ENCODE results near the gene ASB18.

The ASB18 gene

DNA sequence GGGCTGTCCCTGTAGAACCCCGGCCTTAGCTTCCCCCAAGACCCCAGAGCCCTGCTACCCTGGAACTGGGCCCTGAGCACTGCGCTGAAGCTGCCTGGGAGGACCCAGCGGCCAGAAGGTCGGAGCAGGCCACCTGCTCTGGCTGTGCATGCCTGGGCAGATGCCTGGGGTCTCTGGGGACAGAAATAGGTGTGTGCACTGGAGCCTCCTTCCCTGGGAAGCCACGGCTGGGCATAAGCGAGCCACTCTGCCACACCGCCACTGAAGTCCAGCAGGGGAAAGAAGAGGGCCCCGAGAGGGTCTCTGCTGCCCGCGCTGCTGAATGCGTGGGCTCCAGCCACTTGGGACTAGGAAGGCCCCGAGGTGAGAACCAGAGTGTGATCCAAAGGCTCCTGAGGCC is 102.7 kb downstream of the ASB18 start:
- DNase-seq = no peak

DNA sequence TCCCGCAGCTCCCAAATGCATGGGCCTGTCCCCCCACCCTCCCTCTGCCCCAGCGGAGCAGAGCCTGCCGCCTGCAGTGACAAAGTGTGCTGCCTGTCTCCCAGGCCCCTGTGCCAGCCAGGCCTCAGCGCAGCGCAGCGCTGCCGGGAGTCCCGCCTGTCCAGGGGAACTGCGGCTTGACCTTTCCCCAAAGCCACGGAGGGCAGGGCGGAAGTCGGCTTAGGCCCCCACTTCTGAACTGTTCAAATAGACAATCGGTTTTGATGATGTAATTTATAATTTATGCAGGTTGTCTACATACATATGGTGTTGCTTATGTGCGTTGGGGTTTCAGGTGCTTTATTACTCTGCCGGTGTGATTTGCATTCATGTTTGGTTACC is 103.1 kb downstream of the ASB18 start:
- DNase-seq = no peak

DNA sequence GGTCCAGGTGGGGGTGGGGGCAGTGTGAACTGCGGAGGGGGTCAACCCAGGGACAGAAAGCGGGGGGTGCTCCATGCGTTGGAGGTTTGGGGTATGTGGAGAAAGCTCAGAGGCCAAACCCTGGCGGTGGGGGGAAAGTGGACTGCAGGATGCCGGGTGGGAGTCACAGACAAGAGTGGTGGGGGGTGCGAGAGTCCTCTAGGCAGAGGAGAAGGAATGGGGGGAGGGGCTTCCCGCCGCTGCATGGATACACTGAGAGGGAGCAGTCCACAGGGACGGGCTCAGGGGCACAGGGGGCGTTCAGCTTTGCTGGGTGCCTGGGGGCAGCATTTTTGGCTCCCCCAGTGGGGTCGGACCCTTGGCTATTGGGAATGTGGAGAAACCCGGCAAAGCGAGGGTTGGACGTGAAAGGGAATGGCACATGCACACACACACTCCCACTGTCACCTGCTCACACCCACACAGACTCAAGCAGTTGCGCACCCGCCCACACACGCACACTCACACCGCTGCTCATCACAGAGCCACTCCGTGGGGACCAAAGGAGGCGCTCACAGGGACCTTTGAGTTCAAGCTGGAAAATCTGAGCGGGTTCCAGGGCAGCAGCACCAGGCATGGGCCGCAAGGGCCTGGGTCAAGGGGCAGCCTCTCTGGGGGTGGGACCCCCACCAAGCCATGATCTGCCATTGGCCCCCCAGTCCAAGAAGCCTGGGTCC is 103.7 kb downstream of the ASB18 start:
- no peak for DNase-seq

- no peak for DNase-seq
These were observed 104.4 kb downstream of the ASB18 start for GRCh38 chr2:236159778-236160170.

DNA sequence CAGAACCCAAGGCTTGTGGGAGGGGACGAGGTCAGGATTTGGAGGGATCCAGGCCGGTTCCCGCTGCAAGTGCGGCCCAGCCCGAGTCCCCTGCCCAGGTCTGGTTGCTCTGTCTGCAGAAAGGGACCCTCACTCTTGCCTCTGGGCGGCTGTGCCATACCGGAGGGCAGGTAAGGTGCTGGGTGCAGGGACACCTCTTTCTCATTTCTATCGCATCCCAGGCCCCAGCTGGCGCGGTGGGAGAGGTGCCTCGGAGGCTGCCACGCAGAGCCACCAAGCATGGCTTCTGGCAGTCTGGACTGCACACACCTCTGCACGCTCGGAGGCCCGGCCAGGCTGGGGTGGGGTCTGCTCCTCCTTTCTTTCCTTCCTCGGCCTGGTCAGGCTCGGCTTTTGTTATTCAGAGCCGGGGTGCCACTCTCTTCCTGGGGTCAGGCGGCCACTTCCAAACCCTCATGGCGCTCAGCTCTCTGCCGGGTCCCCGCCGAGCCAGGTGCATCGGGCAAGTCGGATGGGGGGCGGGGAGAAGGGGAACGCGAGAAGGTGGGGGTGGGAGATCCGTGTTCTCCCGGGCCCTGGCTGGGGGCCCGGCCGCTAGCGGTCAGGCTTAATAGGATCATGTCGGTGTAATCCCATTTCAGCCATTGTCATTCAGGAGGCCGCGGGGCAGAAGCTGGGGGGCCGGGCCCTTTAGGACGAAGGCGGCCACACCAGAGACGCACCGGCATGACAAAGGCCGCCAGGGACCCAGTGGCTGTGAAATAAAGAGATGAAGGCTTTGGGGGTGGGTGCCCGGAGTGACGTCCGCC is 105.0 kb downstream of the ASB18 start:
- DNase-seq = no peak

DNA sequence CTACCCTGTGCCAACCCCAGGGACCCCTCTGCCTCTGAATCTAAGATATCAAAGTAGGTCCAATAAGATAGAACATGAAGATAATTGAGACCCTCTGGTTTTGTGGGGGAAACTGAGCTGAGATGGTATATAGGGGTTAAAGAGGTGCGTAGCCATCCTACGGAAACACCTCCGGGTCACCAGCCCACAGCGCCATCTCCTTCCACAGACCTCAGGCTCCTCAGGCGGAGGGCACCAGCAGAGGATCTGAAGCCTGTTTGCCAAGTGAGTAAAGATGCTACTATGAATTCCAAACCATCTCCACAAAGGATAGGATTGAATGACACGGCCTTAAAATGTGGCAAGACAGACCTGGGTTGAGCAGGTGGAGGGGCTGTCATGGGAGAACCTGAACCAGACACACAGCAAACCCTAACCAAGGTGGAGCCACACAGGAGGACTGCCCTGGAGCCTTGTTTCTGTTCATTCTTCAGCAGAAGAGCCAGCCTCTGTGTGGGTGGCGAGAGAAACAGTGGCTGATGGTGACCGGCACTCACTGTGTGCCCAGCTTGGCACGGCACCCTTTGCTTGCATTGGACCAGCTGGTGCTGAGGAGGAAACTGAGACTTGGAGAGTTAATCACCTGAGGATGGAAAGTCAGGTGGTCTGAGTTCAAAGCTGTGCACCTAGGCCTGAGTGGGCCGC is 106.2 kb downstream of the ASB18 start:
- DNase-seq = no peak

- DNase-seq = no peak
These were observed 106.8 kb downstream of the ASB18 start for GRCh38 chr2:236157366-236157765.

DNA sequence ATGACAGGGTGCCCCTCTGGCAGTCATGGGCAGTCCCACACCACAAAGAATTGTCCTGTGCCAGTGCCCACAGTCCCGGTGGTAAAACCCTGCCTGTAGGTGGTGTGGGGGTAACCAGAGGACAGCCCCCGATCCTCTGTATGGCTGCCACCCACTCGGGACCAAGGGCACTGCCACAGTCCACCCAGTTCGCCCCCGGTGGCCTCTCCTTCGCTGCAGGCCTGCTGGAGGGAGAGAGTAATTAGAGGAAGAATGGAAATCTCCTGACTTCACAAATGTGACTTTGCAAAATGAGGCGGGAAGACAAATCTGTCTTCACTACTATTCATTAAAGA is 107.4 kb downstream of the ASB18 start:
- no peak for DNase-seq

- DNase-seq = no peak
These were observed 107.9 kb downstream of the ASB18 start for GRCh38 chr2:236156095-236156859.

GRCh38 chr2:236155406-236155805 is 108.8 kb downstream of the ASB18 start:
- DNase-seq = no peak

GRCh38 chr2:236146436-236146835 is 117.8 kb downstream of the ASB18 start:
- no peak for DNase-seq

DNA sequence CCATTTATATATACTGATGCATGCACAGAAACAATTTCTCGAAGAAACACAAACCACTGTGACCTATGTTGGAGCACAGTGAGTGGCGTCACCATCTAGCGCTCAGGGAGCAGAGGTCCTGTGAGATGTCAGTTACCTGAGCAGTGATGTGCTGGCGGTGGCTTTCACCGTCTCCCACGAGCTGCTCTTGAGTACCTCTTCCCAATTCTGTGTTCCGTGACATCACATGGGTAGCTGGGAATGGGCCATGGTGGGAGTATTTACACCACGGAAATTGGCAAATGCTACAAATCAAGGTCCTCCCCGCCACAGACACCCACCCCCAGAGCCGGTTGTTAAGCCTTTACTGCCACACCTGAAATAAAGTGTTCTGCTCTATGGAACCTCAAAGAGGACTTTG is 120.4 kb downstream of the ASB18 start:
- DNase-seq = no peak

All from NCI-H510A (cell line).